Measurements from ENCODE around the gene LMAN1.

LMAN1 gene

DNA sequence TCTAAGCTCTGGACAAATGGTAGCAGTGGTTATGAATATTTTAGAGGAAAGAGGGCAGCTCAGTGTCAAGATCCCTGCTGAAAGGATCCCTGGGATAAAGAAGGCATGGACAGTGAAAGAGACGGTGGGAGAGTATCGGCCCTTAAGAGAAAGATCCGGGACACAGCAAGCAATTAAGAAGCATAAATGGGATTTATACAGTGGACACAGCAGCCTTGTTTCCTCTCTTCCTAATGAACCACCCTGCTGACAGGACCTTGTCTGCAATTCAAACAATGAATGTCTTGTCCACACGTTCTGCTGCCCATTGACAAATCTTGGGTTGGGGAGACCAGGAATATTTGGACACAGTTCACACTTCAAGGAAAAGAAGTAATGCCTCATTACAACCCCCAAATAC, 57.1 kb downstream of the LMAN1 start:
- no peak for DNase-seq

DNA sequence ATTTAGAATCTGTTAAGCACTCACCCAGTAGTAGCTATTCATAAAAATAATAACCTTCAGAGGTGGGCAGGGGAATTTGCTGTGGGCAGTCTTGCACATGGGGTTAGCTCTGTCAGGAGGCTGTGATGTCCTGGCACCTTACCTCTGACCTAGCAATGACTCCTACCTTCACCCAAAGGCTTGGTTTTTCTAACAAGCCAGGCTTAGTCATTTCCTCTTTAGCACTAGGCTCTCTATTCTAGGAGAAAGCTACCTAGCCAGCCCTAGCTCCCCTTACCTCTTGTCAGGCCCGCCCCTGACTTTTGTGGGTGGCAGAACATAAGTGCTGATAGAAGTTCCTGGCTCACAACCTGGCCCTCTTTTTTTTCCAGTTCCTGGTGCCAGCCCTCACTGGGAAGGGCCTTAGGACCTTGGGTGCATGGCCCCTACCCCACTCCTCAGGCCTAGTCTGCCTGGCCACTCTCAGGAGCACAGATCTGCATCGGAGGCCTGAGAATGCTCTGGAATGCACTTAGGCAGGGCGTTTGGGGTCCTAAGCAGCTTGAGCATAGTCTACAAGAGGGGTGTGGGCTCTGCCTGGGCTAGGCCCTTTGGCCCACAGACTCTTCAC, 58.3 kb downstream of the LMAN1 start:
- DNase-seq = no peak

DNA sequence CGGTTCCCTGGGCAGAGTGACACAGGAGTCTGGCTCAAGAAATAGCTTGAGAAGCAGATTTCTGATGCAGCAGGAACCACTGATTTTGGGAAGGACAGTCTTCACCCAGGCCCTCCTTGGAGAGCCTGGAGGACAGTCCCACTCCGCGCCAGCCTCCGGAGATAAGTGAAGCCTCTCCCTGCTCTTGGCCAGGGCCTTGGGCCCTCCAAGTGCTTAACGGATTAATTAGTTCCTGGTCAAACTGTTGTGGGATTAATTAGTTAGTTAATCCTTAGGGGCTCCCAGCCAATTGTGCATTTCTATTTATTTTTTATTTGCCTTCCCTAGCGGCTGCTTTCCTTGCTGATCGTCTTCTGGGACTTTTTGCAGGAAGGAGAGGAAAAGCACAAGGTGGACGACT, 60.2 kb downstream of the LMAN1 start:
- no peak for DNase-seq

DNA sequence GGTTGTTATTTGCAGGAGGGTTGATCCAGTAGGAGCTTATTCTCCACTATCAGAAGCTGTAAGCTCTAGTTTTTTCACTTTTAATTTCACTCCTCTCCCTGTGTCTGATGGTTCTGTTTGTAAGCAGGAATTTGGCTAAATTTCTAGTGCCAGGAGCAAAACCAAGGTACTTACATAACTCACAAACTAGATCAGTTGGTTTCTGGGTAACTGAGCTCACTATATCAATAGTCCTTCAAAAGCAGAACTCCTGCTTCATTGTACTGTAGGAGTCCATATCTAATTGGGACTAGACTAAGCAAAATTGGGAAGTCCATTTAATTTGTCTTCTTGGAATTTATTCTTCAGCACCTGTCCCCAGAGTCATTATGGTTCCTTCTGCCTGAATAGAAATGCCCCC, 65.7 kb downstream of the LMAN1 start:
- DNase-seq = no peak

DNA sequence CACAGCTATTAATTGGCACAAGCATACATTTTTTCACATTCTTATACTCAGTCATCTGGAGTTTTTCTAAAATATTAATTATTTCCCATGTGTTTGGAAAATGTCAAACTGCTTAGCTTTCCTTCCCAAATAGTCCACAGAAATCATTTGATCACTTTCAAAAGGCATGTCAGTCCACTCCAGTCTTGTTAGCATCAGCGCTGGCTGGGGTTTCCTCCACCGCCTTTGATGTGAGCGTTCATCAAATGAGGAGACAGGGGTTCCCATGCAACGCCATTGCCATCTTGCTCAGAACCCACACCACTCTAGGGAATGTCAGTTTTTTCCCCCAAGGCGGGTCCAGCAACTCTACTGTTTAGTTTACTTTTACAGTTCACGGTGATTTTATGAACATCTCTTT, 72.7 kb downstream of the LMAN1 start:
- no peak for DNase-seq

DNA sequence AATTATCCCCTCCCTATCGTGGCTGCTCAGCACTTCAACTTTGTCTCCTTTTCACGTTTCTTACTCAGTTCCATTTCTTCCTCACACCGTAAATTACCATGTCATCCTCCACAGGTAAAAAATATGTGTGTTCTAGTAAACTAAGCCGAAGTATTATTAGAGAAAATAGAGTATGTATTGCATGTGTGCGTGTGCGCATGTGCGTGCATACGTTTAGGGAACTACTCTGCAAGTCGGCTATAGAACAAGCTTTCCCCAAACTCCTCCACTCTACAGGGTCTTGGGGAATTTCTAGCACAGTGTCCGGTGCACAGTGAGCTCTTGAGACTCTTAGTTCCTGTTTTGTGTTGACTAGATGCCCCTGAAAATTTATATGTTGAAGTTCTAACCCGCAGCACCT, 76.7 kb downstream of the LMAN1 start:
- no peak for DNase-seq

DNA sequence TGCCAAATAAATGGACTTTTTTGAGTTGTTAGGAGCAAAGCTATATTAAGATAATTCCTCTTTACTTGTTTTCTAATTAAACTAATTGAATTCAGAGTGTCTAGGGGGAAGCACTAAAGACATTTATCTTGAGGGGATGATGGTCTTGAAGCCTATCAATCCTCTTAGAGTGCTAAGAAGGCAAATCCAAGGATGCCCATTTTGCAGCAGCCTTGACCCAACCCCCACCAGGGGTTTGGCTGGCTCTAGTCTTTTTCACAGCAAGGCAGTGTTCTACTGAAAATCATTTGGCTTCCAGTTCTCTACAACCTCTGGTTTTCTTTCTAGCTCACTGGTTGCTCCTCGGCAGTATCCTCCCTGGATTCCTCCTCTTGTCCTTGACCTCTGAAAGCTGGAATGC, 79.3 kb downstream of the LMAN1 start:
- DNase-seq = no peak

DNA sequence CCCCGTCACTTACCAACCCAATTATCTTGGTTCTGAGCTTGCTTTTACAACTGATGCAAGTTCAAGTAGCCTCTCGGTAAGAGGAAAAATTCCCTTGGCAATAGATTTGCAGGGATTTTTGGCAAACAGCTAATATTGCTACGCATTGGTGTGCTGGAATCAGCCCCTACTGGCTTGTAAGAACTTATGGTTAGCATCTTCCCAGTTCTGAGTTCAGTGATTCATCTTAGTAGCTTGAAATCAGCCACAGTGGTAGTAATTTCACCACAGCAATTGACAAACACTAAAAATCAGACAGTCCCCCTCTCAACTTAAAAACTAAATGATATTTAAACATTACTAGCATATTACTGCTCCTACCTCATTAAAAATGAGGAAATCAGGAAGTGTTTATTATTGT, 79.9 kb downstream of the LMAN1 start:
- DNase-seq = no peak

DNA sequence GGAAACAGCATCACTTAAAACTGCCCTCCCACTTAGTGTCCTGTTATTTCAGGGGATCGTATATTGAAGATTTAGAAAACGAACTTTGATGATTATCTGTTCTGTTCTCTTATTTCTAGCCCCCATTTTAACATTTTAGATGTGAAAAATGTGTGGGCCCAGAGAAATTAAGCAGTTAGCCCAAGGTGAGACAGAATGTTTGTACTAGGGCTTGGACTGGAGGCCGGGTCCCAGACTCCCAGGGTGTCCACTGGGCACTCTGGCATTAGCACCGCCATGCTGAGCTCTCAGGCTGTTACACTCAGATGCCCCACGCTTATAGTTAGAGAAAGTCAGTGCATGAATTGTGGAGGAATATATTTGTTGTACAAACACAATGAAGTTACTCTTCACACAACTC, 80.3 kb downstream of the LMAN1 start:
- no peak for DNase-seq

All from CD4-positive, alpha-beta T cell treated with Interferon alpha-2 for 1 hour (primary cell).